Retinal pigment epithelial cell (primary cell): ENCODE measurements around the gene AFTPH.

ENCODE experiments used
- DNase-seq: peaks from one replicate; pipeline ENCODE4 v3.0.0-alpha.2; 2010; ENCODE audit warnings: low read depth
- H3K4me3 ChIP-seq: 2 replicates; pipeline ENCODE4 v1.5.1; 2011; ENCODE audit warnings: mild to moderate bottlenecking, low read length, control low read depth, moderate library complexity
- CTCF ChIP-seq: conservative IDR thresholded peaks from 2 replicates; pipeline ENCODE4 v1.5.1; 2011; ENCODE audit warnings: low read depth, low read length, control low read depth, inconsistent platforms

AFTPH gene

GRCh38 chr2:64635976-64636911 is 112.1 kb downstream of the AFTPH start:
- TF ChIP-seq CTCF, result no peak
- DNase-seq, result no peak
- H3K4me3 ChIP-seq, result no peak overlapping the region

GRCh38 chr2:64637000-64637635 is 113.0 kb downstream of the AFTPH start:
- H3K4me3 ChIP-seq, result no peak overlapping the region

GRCh38 chr2:64637931-64638330 is 113.8 kb downstream of the AFTPH start:
- no peak for DNase-seq
- TF ChIP-seq CTCF, result no peak
- H3K4me3 ChIP-seq, result no peak overlapping the region

More at GRCh38 chr2:64637000-64637635, 113.0 kb downstream of the AFTPH start:
- TF ChIP-seq CTCF, result no peak
- DNase-seq, result no peak

- TF ChIP-seq CTCF, result no peak
- H3K4me3 ChIP-seq, result no peak overlapping the region
- no peak for DNase-seq
Measured at GRCh38 chr2:64638502-64639120, 114.5 kb downstream of the AFTPH start.

- H3K4me3 ChIP-seq, result no peak overlapping the region
- TF ChIP-seq CTCF, result no peak
- DNase-seq, result no peak
Measured at GRCh38 chr2:64639691-64640090, 115.6 kb downstream of the AFTPH start.

- no peak for DNase-seq
- no peak for TF ChIP-seq CTCF
- no peak overlapping the region for H3K4me3 ChIP-seq
Measured at GRCh38 chr2:64640153-64641044, 116.3 kb downstream of the AFTPH start.
